Right atrium auricular region (tissue), 2 donors: ENCODE measurements around the gene ALDH4A1. TPM values are rescaled to one million over a fixed set of nuclear protein-coding genes. Genes with fewer than 3 reads are reported as not detected.

ENCODE experiments used
- DNase-seq: peaks from one replicate; pipeline ENCODE4 v3.0.0-alpha.2; 2019; ENCODE audit warnings: low spot score
- H3K27ac ChIP-seq, 2 donors: fragments of 200-600 bp; sonication (generic); 1 replicate in 1 of 2; 2 replicates in 1 of 2; pipeline ENCODE4 v1.5.1; 2016 to 2019
- H3K27me3 ChIP-seq, 2 donors: fragments of 200-600 bp; sonication (generic); one replicate each; pipeline versions ENCODE4 v1.5.1 to v1.6.0; 2017 to 2019
- H3K36me3 ChIP-seq: fragments of 200-600 bp; sonication (generic); one replicate; pipeline ENCODE4 v1.5.1; 2016
- H3K4me1 ChIP-seq, 2 donors: fragments of 200-600 bp; sonication (generic); one replicate each; pipeline versions ENCODE4 v1.5.1 to v1.6.0; 2017 to 2019
- H3K4me3 ChIP-seq, 2 donors: fragments of 200-600 bp; sonication (generic); 1 replicate in 1 of 2; 2 replicates in 1 of 2; pipeline ENCODE4 v1.5.1; 2017 to 2019; ENCODE audit warnings: mild to moderate bottlenecking in 1 of 2, moderate library complexity in 1 of 2
- H3K9me3 ChIP-seq, 2 donors: fragments of 200-600 bp; sonication (generic); one replicate each; pipeline ENCODE4 v1.5.1; 2019
- CTCF ChIP-seq, 2 donors: fragments of 200-600 bp; sonication (generic); IDR thresholded peaks; one replicate each; pipeline ENCODE4 v1.5.1; 2019; ENCODE audit warnings: antibody characterized with exemption in 2 of 2
- total RNA-seq, 2 donors: library from RNA; depleted of rRNA; stranded (reverse); fragments of >200 nt; gene quantifications; one replicate each; pipeline ENCODE4 v1.1.0, GENCODE V29; 2016

The ALDH4A1 gene
- total RNA-seq, 2 donors from 2014 or later, result 22.6 to 27.3 TPM

- Histone ChIP-seq H3K9me3 (no peaks in the 10 kb centered on the region), H3K27ac (peak overlapping the region; percentile 51 to 63), H3K4me1 (peaks cover 0 to 29% of the 10 kb centered on the region in 2 donors), H3K27me3 (no peaks in the 10 kb centered on the region), H3K4me3 (no peak overlapping the region), H3K36me3 (peaks cover 46% of the 10 kb centered on the region)
- DNase-seq, result no peak
- TF ChIP-seq CTCF (IDR thresholded peaks at IDR 0.05), result no peak
These were observed 10.2 kb upstream of the ALDH4A1 start for GRCh38 chr1:18912550-18912949.

GRCh38 chr1:18908911-18909771 is 6.8 kb upstream of the ALDH4A1 start:
- DNase-seq, result no peak
- Histone ChIP-seq H3K36me3 (peaks cover 39% of the 10 kb centered on the region), H3K4me3 (no peak overlapping the region), H3K27me3 (no peaks in the 10 kb centered on the region), H3K4me1 (peaks cover 0 to 27% of the 10 kb centered on the region in 2 donors), H3K9me3 (no peaks in the 10 kb centered on the region), H3K27ac (no peak overlapping the region)
- no peak for TF ChIP-seq CTCF (IDR thresholded peaks at IDR 0.05)

- Histone ChIP-seq H3K27ac (peak overlapping the region; percentile 64 to 67), H3K4me3 (no peak overlapping the region), H3K36me3 (peaks cover 39% of the 10 kb centered on the region), H3K4me1 (peaks cover 0 to 26% of the 10 kb centered on the region in 2 donors), H3K9me3 (no peaks in the 10 kb centered on the region), H3K27me3 (no peaks in the 10 kb centered on the region)
- no peak for DNase-seq
- no peak for TF ChIP-seq CTCF (IDR thresholded peaks at IDR 0.05)
These were observed 5.8 kb upstream of the ALDH4A1 start for GRCh38 chr1:18907917-18908845.

- Histone ChIP-seq H3K9me3 (no peaks in the 10 kb centered on the region), H3K4me3 (no peak overlapping the region), H3K36me3 (peaks cover 39% of the 10 kb centered on the region), H3K4me1 (peaks cover 0 to 24% of the 10 kb centered on the region in 2 donors), H3K27me3 (no peaks in the 10 kb centered on the region), H3K27ac (peak overlapping the region; percentile 64 to 67)
- peak; percentile 77 for DNase-seq
- TF ChIP-seq CTCF (IDR thresholded peaks at IDR 0.05), result peak; percentile 63 to 85
These were observed 4.9 kb upstream of the ALDH4A1 start for GRCh38 chr1:18907021-18907916.

- H3K4me3 ChIP-seq, result peak overlapping the region; percentile 80 to 83
These were observed 969 bp upstream of the ALDH4A1 start for GRCh38 chr1:18903291-18903756.

More at GRCh38 chr1:18903291-18903756, 969 bp upstream of the ALDH4A1 start:
- Histone ChIP-seq H3K27ac (peak overlapping the region; percentile 88 to 93), H3K4me1 (peaks cover 0 to 37% of the 10 kb centered on the region in 2 donors), H3K9me3 (no peaks in the 10 kb centered on the region), H3K36me3 (peaks cover 7% of the 10 kb centered on the region), H3K27me3 (no peaks in the 10 kb centered on the region)
- DNase-seq, result no peak
- TF ChIP-seq CTCF (IDR thresholded peaks at IDR 0.05), result no peak
